Glutamatergic neuron (in vitro differentiated cells): ENCODE measurements around the gene RPS21. TPM values are rescaled to one million over a fixed set of nuclear protein-coding genes. Genes with fewer than 3 reads are reported as not detected.

Experiments
- DNase-seq: peaks from one replicate; pipeline ENCODE4 v3.0.0; 2022
- H3K27ac Mint-ChIP-seq: one replicate; pipeline ENCODE4 v1.8.0; 2020; ENCODE audit warnings: mild to moderate bottlenecking, mixed read lengths, inconsistent platforms; ENCODE audit not compliant: unreplicated experiment
- H3K27me3 Mint-ChIP-seq: one replicate; pipeline ENCODE4 v1.8.0; 2020; ENCODE audit warnings: mild to moderate bottlenecking, moderate library complexity, mixed read lengths, inconsistent platforms; ENCODE audit not compliant: unreplicated experiment
- H3K36me3 Mint-ChIP-seq: one replicate; pipeline ENCODE4 v1.8.0; 2020; ENCODE audit warnings: mild to moderate bottlenecking, mixed read lengths, inconsistent platforms; ENCODE audit not compliant: unreplicated experiment
- H3K4me1 Mint-ChIP-seq: one replicate; pipeline ENCODE4 v1.8.0; 2020; ENCODE audit warnings: mild to moderate bottlenecking, low read depth, mixed read lengths, inconsistent platforms; ENCODE audit not compliant: unreplicated experiment
- H3K4me3 Mint-ChIP-seq: one replicate; pipeline ENCODE4 v1.8.0; 2020; ENCODE audit warnings: mild to moderate bottlenecking, mixed read lengths, inconsistent platforms; ENCODE audit not compliant: unreplicated experiment
- H3K9me3 Mint-ChIP-seq: one replicate; pipeline ENCODE4 v1.8.0; 2020; ENCODE audit warnings: mild to moderate bottlenecking, moderate library complexity, mixed read lengths, inconsistent platforms; ENCODE audit not compliant: unreplicated experiment
- CTCF ChIP-seq: fragments of 200-600 bp; sonication (generic); IDR thresholded peaks from one replicate; pipeline ENCODE4 v1.5.0; 2021; ENCODE audit not compliant: partially characterized antibody, unreplicated experiment
- total RNA-seq: library from RNA; stranded (reverse); fragmentation: NEBNext Ultra II Directional; extraction: Animal tissue kit (Norgen Biotek cat#: 25700); gene quantifications from one replicate; pipeline ENCODE4 v1.2.1, GENCODE V29; 2021; ENCODE audit not compliant: unreplicated experiment

Gene RPS21
- total RNA-seq, 1 donor from 2014 or later = 829 TPM

- Mint-ChIP-seq H3K27me3 (peaks cover 8% of the 10 kb centered on the region), H3K4me3 (peak overlapping the region; percentile 30), H3K9me3 (peaks cover 7% of the 10 kb centered on the region), H3K27ac (peak overlapping the region; percentile 43), H3K4me1 (peaks cover 18% of the 10 kb centered on the region), H3K36me3 (peaks cover 4% of the 10 kb centered on the region)
- TF ChIP-seq CTCF = no peak
- DNase-seq = no peak
Observed at GRCh38 chr20:62376112-62377063, 10.5 kb upstream of the RPS21 start.

GRCh38 chr20:62377064-62377461 lies 9.8 kb upstream of the RPS21 start:
- peaks cover 9% of the 10 kb centered on the region for H3K36me3 Mint-ChIP-seq
- peaks cover 21% of the 10 kb centered on the region for H3K4me1 Mint-ChIP-seq
- peak overlapping the region; percentile 35 for H3K4me3 Mint-ChIP-seq
- H3K27ac Mint-ChIP-seq = peak overlapping the region; percentile 33
- H3K9me3 Mint-ChIP-seq = peaks cover 10% of the 10 kb centered on the region
- no peak for DNase-seq
- no peak for TF ChIP-seq CTCF
- H3K27me3 Mint-ChIP-seq = peaks cover 11% of the 10 kb centered on the region

GRCh38 chr20:62377615-62378178 lies 9.2 kb upstream of the RPS21 start:
- Mint-ChIP-seq H3K4me3 (no peak overlapping the region), H3K27ac (peak overlapping the region; percentile 33), H3K4me1 (peaks cover 24% of the 10 kb centered on the region), H3K9me3 (peaks cover 11% of the 10 kb centered on the region), H3K27me3 (peaks cover 11% of the 10 kb centered on the region), H3K36me3 (peaks cover 10% of the 10 kb centered on the region)
- no peak for DNase-seq
- TF ChIP-seq CTCF = no peak

- DNase-seq = no peak
- no peak overlapping the region for H3K4me3 Mint-ChIP-seq
- H3K9me3 Mint-ChIP-seq = peaks cover 6% of the 10 kb centered on the region
- peaks cover 19% of the 10 kb centered on the region for H3K4me1 Mint-ChIP-seq
- H3K27me3 Mint-ChIP-seq = peaks cover 6% of the 10 kb centered on the region
- no peak overlapping the region for H3K27ac Mint-ChIP-seq
- peaks cover 6% of the 10 kb centered on the region for H3K36me3 Mint-ChIP-seq
- TF ChIP-seq CTCF = no peak
Observed at GRCh38 chr20:62378215-62378614, 8.7 kb upstream of the RPS21 start.
